PC-3 (cell line): ENCODE measurements around the gene LIPC.

ENCODE experiments used
- CTCF ChIP-seq: fragments of 300-600 bp; sonication (generic); conservative IDR thresholded peaks from 2 replicates; pipeline ENCODE4 v1.5.1; 2017; ENCODE audit warnings: antibody characterized with exemption, low read depth, mild to moderate bottlenecking, low read length
- EZH2 ChIP-seq: fragments of 300-600 bp; sonication (generic); IDR thresholded peaks from one replicate; pipeline ENCODE4 v1.6.1; 2017; ENCODE audit warnings: antibody characterized with exemption, mild to moderate bottlenecking, low read length; ENCODE audit not compliant: unreplicated experiment
- EZH2phosphoT487 ChIP-seq: fragments of 300-600 bp; sonication (generic); IDR thresholded peaks from 2 replicates; pipeline ENCODE4 v1.6.1; 2018; ENCODE audit warnings: mild to moderate bottlenecking, antibody characterized with exemption, low read length, borderline replicate concordance

- TF ChIP-seq CTCF (no peak), EZH2phosphoT487 (no peak), EZH2 (no peak)
These were observed 17.1 kb downstream of the LIPC start for GRCh38 chr15:58448906-58449305.
